ENCODE data around the gene CD40.

Gene CD40

DNA sequence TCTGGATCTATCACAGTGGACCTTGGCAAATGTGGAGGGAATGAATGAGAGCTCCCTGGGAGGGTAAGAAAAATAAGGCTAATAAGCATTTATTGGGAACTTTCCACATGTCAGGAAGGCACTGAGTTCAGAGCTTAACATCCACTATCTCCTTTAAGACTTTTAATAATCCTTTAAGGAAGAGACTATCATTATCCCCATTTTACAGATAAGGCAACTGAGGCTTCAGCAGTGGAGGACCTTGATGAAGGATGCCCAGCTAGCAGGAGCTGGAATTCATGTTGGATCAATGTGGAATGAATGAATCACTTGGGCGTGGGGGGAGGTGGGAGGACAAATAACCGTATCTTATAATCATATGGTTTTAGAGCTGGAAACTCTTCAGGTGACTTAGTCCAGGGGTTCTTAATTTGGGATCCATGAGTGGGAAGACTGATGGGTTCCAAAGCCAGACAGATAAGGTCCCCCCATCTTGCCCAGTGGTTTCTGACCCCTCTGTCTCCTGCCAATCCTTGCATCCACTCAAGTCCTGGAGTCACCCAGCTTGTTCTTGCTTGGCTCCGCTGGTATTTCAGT lies 54.9 kb downstream of the CD40 start:
- DNase-seq (ENCODE audit: low spot score) = no peak

DNA sequence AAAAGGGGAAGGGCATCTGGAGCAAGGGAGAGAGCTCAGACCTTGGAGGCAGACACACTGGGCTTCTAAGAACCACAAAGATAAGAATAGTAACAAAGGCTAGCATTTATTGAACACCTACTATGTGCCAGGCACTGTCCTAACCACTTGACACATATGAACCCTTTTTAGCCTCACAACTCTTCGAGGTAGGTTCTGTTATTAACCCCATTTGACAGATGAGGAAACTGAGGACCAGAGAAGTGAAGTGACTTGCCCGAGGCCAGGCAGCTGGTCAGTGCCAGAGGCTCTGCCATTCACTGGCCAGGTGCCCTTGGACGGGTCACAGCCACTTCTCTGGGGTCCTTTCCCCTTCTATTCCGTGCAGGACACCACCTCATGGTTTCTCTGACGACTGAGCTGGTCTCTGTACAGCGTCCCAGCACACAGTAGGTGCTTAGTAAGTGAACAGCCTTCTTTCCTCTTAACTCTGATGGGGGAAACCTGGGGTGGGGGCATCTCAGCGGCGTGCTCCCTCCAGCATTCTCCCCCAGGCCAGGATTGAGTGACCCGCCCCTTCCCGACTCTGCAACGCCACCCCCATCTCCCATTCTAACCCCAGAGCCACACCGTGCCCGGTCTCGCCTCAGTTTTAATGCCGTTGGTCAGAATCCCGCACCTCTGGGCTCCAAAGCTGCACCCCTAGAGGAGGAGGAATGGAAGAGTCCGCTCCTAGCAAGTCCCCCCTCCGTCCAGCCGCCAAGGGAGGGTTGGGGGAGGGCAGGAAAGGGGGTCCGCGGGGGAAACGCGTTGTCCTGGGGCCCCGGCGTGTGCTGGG lies 55.7 kb downstream of the CD40 start:
- no peak for DNase-seq (ENCODE audit: low spot score)

DNA sequence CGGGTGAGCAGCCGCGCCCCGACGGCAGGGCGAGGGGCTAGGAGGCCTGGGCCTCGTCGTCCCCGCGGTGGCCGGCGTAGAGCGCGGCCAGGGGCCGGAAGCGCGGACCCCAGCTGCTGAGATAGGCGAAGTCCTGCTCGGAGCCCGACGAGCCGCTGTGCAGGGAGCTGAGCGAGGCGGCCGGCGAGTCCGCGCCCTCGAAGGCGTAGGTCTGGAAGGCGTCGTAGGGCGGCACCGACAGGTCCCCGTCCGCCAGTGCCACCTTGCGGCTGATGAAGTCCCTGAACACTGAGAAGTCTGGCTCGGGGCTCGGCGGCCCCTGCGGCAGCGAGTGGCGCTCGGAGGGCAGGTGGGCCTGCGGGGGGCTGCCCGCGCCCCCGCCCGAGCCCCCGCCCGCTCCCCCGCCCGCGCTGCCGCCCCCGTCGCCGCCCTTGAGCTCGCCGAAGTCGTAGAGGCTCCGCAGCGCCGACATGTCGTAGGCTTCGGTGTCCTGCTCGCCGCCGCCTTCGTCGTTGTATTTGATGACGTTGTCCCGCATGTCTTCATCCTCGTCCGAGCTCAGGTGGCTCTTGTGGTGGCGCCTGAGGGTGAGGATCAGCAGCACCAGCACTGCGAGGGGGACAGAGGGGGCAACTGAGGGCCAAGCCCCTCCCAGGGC lies 56.5 kb downstream of the CD40 start:
- peak; percentile 74 for DNase-seq (ENCODE audit: low spot score)

GRCh38 chr20:46175127-46175494 lies 57.0 kb downstream of the CD40 start:
- DNase-seq (ENCODE audit: low spot score) = no peak

DNA sequence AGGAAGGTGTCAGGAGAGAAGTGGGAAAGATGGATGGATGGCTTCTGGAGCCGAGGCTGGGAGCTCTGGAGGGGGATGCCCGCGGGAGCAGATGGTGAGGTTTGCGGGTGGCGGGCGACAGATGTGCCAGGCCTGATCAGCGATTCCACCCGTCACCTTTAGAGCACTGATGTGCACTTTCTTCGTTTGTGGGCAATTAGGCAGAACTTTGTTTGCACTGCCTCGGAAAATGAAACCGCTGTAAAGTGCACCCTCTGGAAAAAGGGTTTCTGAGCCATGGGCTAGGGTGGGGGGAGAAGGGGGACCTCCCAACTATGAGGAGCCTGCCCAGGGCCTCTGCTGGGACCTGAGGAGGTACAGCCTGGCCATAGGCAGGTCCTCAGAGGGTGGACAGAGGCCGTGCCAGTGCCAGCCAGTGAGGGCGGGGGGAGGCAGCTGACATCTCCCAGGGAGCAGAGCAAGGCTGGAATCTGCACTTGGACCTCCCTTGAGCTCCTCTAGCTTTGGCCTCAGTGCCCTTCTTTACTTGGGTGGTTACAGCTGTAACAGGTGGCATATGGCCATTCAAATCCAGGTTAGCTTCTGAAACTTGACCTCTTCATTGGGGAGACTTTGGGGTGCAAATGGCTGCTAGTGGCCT lies 58.7 kb downstream of the CD40 start:
- no peak for DNase-seq (ENCODE audit: low spot score)

- DNase-seq (ENCODE audit: low spot score) = no peak
Observed at GRCh38 chr20:46177768-46178167, 59.7 kb downstream of the CD40 start.

DNA sequence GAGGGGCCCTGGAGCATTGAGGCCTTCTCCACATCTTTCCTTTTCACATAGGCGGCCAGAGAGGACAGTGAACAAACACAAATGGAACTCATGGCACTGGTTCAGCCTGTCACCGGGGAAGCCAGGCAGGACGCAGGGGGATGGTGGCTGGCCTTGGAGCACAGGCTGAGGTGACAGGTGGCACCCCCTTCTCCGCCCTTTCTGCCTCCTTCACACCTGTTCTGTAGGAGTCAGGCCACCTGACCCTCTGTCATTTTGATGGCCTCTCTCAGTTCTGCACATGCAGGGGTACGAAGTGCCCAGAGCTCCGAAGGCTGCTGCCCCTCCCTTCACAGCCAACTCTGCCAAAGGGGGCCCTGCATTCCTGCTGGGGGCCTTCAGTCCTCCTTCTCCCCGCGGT lies 60.8 kb downstream of the CD40 start:
- DNase-seq (ENCODE audit: low spot score) = no peak

All from GM03348 (cell line).